HG03095 (cell line): ENCODE data around the gene RNF40.
"Not testable (repeated sequence)": the region's sequence is repeated elsewhere in the genome, so short reads cannot be mapped to it uniquely, and the experiment has no call there.

Experiments used
- ATAC-seq: cut with Tn5 transposase; IDR thresholded peaks from one replicate; pipeline ENCODE4 v1.9.1; 2021; ENCODE audit warnings: moderate library complexity; ENCODE audit not compliant: unreplicated experiment

RNF40 gene

DNA sequence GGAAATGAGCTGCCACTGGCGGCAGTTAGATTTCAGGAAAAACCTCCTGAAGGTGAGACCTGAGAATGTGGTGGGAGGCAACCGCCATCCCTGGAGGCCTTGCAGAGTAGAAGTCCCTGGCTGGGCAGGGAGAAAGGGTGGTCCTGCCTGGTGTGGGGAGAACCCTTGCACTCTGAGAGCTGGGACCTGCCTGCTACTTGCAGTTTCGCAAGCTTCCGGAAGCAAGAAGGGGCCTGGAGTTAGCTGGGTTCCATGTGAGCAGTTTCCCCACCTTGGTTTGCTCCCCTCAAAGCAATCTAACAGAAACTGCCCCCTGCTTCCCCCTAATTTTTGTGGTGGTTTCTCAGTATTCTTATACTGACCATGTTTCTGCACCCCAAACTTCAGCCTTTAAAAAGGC lies 18.4 kb downstream of the RNF40 start:
- ATAC-seq = no peak

GRCh38 chr16:30782486-30783279 lies 20.6 kb downstream of the RNF40 start:
- no peak for ATAC-seq

DNA sequence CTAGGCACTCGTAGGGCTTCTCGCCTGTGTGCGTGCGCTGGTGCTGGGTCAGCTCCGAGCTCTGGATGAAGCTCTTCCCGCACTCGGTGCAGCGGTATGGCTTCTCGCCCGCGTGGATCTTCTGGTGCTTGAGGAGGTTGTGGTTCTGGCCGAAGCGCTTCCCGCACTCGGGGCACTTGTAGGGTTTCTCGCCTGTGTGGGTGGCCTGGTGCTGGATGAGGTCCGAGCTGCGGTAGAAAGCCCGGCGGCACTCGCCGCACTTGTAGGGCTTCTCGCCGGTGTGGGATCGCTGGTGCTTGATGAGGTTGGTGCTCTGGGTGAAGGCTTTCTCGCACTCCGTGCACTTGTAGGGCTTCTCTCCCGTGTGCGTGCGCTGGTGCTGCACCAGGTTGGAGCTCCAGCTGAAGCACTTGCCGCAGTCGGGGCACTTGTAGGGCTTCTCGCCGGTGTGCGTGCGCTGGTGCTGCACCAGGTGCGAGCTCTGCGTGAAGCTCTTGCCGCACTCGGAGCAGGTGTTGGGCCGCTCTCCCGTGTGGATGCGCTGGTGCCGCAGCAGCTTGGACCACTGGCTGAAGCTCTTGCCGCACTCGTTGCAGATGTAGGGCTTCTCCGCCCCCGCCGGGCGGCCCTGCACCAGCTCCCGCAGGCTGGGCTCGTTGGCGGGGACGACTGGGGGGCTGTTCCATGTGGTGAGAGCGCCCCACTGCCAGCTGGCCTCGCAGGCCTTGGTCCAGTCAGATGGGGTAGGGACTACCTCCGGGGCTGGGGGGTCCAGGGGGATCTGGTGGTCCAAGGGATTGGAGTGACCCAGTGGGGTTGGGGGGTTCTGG lies 21.4 kb downstream of the RNF40 start:
- ATAC-seq = no peak

DNA sequence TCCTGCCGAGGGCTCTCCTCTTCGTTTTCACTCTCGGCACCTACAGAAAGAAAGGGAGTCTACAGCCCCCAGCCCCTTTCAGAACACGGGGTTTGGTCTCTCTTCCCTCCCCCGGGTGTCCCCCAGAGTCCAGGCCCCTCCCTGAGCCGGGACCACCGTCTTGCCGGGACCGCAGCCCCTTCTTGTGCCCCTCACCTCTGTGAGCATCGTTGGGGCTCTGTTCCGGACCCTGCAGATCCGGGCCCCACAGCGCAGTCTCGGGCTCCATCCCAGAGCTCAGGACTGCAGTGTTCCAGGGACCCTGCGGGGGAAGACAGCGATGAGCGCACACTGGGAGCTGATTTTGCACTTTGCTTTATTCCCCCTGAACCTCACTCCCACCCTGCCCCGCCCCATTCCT lies 22.1 kb downstream of the RNF40 start:
- no peak for ATAC-seq

- ATAC-seq = no peak
Observed at GRCh38 chr16:30785126-30786106, 23.3 kb downstream of the RNF40 start.

GRCh38 chr16:30786115-30786935 lies 24.2 kb downstream of the RNF40 start:
- ATAC-seq = no peak

DNA sequence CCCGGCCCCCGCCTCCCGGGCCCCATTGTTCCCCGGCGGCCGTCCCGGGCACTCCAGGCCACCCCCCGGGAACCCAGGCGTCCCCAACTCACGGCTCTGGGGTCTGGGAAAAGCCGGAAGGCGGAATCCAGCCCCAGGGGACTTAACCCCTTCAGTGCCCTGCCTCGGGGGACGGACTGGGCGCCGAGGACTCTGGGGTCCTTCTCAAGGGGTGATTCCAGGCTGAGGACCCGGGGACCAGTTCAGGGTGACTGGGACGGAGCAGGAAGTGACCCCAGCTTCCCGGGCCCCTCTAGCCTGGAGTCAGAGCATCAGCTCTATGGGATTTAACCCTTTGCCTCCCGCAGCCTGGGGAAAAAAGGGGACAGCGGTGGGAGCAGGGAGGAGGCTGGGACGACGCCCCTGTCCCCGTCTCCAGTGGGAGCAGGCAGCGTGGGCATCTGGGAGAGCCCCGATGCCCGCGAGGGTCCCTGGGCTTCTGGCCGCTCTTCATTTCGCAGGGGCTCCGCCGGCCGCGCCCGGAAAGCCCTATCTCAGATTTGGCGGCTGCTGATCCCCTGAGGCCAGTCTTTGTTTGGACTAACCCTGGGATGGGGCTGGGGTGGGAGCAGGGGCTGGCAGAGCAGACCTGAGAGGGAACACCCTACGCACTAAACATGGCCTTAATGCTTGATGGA lies 25.0 kb downstream of the RNF40 start, which contains the start of gene ZNF629:
ZNF629 (minus strand) TSS at position 270 of the 677 bp plus-strand sequence. CDS start 2,723 bp downstream, outside the sequence.
- no peak for ATAC-seq

GRCh38 chr16:30787613-30788378 lies 25.7 kb downstream of the RNF40 start:
- no peak for ATAC-seq

DNA sequence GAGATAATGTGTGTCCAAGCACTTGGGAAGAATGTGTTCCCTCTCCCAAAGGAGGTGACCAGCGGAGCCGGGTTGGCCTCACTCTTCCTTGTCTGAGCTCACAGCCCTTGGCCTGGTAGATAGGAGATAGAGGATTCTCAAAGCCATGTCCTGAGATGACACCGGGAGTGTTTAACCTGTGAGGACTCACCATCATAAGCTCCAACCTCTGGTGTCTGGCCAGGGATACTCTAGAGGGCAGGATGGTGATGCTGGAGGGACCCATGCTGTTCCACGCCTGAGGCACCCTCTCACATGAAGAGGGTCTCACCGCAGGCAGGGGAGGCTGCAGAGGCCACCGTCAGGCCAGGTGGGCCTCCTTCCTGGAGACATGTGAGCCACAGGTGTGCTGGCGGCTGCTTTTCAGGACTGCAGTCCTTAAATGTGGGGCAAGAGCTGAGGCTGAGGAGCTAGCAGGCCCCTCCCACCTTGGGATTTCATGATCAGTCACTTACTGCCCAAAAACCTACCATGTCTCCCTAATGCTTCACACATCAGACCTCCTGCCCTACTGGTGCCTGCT lies 31.5 kb downstream of the RNF40 start:
- no peak for ATAC-seq

- no peak for ATAC-seq
Observed at GRCh38 chr16:30794634-30795033, 32.5 kb downstream of the RNF40 start.

- ATAC-seq = no peak
Observed at GRCh38 chr16:30797670-30798309, 35.7 kb downstream of the RNF40 start.

DNA sequence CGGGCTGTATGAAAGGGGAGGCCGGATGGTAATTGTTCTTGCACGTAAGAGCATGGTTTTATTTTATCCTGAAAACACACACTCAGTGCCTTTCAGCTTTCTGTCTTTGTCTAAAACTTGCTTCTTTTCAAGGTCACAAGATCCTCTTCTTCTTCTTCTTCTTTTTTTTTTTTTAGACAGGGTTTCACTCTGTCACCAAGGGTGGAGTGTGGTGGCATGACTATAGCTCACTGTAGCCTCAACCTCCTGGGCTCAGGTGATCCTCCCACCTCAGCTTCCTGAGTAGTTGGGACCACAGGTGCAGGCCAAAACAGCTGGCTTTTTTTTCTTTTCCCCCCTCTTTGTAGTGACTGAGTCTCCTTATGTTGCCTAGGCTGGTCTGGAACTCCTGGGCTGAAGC lies 40.8 kb downstream of the RNF40 start:
- no peak for ATAC-seq

DNA sequence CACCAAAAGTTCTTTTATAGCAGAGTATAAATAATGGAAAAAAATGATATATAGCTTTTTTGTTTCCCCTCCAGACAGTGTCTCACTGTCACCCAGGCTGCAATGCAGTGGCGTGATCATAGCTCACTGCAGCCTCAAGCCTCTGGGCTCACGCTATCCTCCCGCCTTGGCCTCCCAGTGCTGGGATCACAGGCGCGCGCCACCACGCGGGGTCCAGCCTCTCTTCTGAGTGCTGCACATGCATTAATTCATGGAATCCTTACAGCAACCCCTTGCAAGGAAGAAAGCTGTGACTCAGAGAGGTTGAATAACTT lies 42.9 kb downstream of the RNF40 start:
- no peak for ATAC-seq

- no peak for ATAC-seq
Observed at GRCh38 chr16:30805370-30806169, 43.4 kb downstream of the RNF40 start.

DNA sequence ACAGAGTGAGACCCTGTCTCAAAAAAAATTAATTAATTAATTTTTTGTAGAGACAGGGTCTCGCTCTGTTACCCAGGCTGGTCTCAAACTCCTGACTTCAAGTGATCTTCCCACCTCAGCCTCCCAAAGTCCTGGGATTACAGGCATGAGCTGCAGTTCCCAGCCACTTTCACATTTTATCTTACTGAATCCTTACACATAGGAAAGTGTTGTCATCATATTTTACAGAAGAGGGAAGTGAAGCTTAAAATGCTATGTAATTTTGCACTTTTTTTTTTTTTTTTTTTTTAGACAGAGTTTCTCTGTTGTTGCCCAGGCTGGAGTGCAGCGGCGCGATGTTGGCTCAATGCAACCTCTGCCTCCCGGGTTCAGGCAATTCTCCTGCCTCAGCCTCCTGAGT lies 46.0 kb downstream of the RNF40 start:
- ATAC-seq = no peak

DNA sequence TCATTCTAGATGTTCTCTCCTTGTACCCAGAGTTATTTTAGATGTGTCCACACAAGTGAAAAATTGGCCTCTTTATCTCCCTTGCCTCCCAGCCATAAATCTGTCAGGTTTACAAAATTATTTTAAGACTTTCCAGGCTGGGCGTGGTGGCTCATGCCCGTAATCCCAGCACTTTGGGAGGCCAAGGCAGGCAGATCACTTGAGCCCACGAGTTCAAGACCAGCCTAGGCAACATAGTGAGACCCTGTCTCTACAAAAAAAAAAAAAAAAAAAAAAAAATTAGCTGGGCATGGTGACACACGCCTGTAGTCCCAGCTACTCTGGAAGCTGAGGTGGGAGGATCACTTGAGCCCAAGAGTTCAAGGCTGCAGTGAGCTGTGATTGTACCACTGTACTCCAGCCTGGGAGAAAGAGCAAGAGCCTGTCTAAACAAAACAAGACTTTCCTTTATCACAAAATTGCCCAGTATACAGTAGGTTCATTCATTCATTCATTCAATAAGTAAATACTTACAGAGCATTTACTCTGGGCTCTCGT lies 46.8 kb downstream of the RNF40 start:
- ATAC-seq = not testable (repeated sequence)

DNA sequence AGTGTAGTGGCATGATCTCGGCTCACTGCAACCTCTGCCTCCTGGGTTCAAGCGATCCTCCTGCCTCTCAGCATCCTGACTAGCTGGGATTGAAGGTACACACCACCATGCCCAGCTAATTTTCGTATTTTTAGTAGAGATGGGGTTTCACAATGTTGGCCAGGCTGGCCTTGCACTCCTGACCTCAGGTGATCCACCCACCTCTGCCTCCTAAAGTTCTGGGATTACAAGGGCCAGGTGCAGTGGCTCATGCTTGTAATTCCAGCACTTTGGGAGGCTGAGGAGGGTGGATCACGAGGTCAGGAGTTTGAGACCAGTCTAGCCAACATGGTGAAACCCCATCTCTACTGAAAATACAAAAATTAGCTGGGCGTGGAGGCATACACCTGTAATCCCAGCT lies 47.6 kb downstream of the RNF40 start:
- not testable (repeated sequence) for ATAC-seq
